Measurements from ENCODE around the gene FBXO24.

DNA sequence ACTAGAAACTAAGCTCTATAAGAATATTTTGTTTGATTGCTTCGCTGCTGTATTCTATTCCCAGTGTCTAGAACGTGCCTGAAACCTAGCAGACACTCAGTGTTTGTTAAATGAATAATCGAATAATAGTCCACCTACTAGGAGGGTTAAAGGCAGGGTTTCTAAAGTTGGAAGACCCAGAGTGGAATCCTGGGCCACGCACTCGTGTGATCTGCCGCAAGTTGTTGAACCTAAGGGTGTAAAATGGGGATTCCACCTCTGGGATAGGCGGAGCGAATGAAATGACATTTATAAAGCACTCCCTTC lies 47.8 kb upstream of the FBXO24 start:
- TF ChIP-seq, protein P1, sequence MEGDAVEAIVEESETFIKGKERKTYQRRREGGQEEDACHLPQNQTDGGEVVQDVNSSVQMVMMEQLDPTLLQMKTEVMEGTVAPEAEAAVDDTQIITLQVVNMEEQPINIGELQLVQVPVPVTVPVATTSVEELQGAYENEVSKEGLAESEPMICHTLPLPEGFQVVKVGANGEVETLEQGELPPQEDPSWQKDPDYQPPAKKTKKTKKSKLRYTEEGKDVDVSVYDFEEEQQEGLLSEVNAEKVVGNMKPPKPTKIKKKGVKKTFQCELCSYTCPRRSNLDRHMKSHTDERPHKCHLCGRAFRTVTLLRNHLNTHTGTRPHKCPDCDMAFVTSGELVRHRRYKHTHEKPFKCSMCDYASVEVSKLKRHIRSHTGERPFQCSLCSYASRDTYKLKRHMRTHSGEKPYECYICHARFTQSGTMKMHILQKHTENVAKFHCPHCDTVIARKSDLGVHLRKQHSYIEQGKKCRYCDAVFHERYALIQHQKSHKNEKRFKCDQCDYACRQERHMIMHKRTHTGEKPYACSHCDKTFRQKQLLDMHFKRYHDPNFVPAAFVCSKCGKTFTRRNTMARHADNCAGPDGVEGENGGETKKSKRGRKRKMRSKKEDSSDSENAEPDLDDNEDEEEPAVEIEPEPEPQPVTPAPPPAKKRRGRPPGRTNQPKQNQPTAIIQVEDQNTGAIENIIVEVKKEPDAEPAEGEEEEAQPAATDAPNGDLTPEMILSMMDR (IDR thresholded peaks at IDR 0.05; ENCODE audit: insufficient read depth, low read depth, low read length) = no peak
- TF ChIP-seq EZH2 (IDR thresholded peaks at IDR 0.05; ENCODE audit: insufficient read depth, low read length) = no peak
